Activated T-helper 2 cell treated with anti-CD3 and anti-CD28 coated beads, Interferon-gamma antibody, Interleukin-2, Interleukin-4, amounts not matched to agents 10 μg/mL and 5 μg/mL and 100 μg/mL, durations not matched to agents 14 hours and 24 hours and 36 hours (primary cell): ENCODE results near the gene ATP8B3. TPM values are rescaled to one million over a fixed set of nuclear protein-coding genes. Genes with fewer than 3 reads are reported as not detected.

Experiments
- DNase-seq: peaks from one replicate; pipeline ENCODE4 v3.0.0; 2021; ENCODE audit warnings: low spot score
- H3K27ac Mint-ChIP-seq: one replicate; pipeline ENCODE4 v1.8.0; 2021; ENCODE audit warnings: mixed read lengths
- H3K27me3 Mint-ChIP-seq: one replicate; pipeline ENCODE4 v1.8.0; 2021; ENCODE audit warnings: low read depth, mixed read lengths
- H3K36me3 Mint-ChIP-seq: one replicate; pipeline ENCODE4 v1.8.0; 2021; ENCODE audit warnings: low read depth, mixed read lengths
- H3K4me1 Mint-ChIP-seq: one replicate; pipeline ENCODE4 v1.8.0; 2021; ENCODE audit warnings: low read depth, mixed read lengths
- H3K4me3 Mint-ChIP-seq: one replicate; pipeline ENCODE4 v1.8.0; 2021; ENCODE audit warnings: low read depth, mild to moderate bottlenecking, moderate library complexity, mixed read lengths
- H3K9me3 Mint-ChIP-seq: one replicate; pipeline ENCODE4 v1.8.0; 2021; ENCODE audit warnings: mixed read lengths
- intact Hi-C: fragments of 100-400 bp; cut with micrococcal nuclease; formaldehyde crosslinking; loops from one replicate; pipeline ENCODE4 v1.15.1; 2023
- total RNA-seq: library from RNA; stranded (reverse); gene quantifications from 2 replicates; pipeline ENCODE4 v1.2.3, GENCODE V29; 2022

The ATP8B3 gene
- total RNA-seq, 1 donor from 2014 or later = 11.3 TPM

DNA sequence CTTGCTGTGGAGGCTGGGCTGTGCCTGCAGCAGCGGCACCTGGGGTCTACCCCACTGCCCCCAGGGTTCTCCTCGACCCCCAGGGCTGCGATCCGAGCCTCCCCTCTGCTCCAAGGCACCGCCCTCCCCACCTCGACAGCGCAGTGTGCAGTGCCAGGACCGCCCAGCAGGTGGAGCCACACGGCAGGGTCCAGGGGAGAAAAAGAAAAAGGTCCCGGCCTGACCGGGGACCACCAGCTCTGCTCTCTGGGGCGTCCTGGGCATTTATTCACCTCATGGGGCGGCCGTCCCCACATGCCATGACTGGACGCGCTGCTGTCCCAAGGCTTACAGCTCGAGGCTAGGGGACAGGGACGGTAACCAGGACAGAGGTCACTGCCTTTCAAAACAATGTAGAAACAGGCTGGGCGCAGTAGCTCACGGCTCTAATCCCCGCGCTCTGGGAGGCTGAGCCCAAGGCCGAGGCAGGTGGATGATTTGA is 25.6 kb upstream of the ATP8B3 start:
- Mint-ChIP-seq H3K27me3 (no peaks in the 10 kb centered on the region), H3K4me3 (no peak overlapping the region), H3K36me3 (peaks cover 2% of the 10 kb centered on the region), H3K27ac (no peak overlapping the region), H3K9me3 (no peaks in the 10 kb centered on the region), H3K4me1 (peaks cover 4% of the 10 kb centered on the region)
- DNase-seq = peak; percentile 43
- intact Hi-C loops = no loop called here

DNA sequence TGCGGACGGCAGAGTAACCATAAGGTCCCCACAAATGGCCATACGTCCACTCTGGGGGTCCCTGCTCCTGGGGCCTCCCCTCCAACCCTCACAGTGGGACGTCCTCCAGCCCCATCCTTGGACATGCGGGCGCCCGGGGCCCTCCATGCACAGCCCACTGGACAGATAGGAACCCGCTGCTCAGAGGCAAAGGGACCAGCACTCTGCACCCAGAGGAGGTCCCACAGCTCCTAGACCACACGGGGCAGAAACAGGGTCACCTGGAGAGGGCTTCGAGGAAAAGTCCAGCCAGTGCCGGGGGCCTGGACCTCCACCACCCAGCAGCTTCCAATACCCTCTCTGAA is 25.1 kb upstream of the ATP8B3 start:
- Mint-ChIP-seq H3K36me3 (peaks cover 2% of the 10 kb centered on the region), H3K27me3 (no peaks in the 10 kb centered on the region), H3K4me3 (no peak overlapping the region), H3K27ac (no peak overlapping the region), H3K9me3 (no peaks in the 10 kb centered on the region), H3K4me1 (peaks cover 4% of the 10 kb centered on the region)
- DNase-seq = no peak
- intact Hi-C loops = no loop called here

GRCh38 chr19:1836458-1837221 is 24.6 kb upstream of the ATP8B3 start:
- H3K4me3 Mint-ChIP-seq = no peak overlapping the region
- no peak for DNase-seq
- no peaks in the 10 kb centered on the region for H3K9me3 Mint-ChIP-seq
- H3K27ac Mint-ChIP-seq = no peak overlapping the region
- peaks cover 2% of the 10 kb centered on the region for H3K36me3 Mint-ChIP-seq
- intact Hi-C loops = no loop called here
- H3K4me1 Mint-ChIP-seq = peaks cover 4% of the 10 kb centered on the region
- H3K27me3 Mint-ChIP-seq = no peaks in the 10 kb centered on the region

DNA sequence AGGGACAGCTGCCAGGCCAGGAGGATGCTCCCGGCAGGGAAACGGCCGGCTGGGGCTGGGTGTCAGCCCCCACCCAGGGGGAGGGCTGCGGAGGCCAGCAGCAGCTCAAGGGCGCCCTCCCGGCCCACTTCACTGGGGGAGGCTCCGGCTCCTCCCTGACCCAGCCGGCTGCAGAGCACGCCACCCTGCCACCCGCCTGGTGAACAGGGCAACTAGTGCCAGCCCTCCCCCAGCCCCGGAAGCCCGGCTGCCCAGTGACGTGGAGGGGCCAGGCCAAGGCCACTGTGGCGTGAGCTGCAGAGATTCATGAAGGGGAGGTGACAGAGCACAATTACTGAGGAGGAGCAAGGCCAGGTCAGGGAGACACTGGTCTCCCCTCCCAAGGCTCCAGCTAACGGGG is 21.5 kb upstream of the ATP8B3 start:
- intact Hi-C loops = no loop called here
- Mint-ChIP-seq H3K36me3 (no peaks in the 10 kb centered on the region), H3K9me3 (no peaks in the 10 kb centered on the region), H3K27ac (no peak overlapping the region), H3K4me3 (no peak overlapping the region), H3K27me3 (no peaks in the 10 kb centered on the region), H3K4me1 (no peaks in the 10 kb centered on the region)
- DNase-seq = no peak

- intact Hi-C loops = no loop called here
- H3K4me3 Mint-ChIP-seq = no peak overlapping the region
- H3K9me3 Mint-ChIP-seq = no peaks in the 10 kb centered on the region
- no peaks in the 10 kb centered on the region for H3K4me1 Mint-ChIP-seq
- H3K36me3 Mint-ChIP-seq = no peaks in the 10 kb centered on the region
- H3K27me3 Mint-ChIP-seq = no peaks in the 10 kb centered on the region
- no peak for DNase-seq
- H3K27ac Mint-ChIP-seq = no peak overlapping the region
Observed at GRCh38 chr19:1832046-1832663, 20.1 kb upstream of the ATP8B3 start.

DNA sequence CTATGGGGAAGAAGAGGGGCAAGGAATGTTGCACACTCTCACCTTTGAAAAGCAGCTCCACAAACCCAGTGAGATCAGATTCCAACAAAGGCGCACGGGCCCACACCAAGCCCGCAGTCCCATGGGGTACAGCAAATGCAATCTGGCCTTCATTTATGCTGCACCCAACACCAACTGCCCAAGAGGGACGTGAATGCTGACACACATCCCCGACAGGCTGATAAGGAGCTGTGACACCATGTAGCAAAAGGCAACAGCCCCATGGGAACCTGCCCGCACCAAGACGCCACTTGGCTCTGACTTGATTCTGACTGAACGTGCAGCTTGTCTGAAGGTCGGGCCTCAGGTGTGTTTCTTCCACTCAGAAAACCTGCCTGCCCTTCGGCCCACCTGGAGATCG is 18.9 kb upstream of the ATP8B3 start:
- Mint-ChIP-seq H3K27me3 (no peaks in the 10 kb centered on the region), H3K27ac (no peak overlapping the region)

DNA sequence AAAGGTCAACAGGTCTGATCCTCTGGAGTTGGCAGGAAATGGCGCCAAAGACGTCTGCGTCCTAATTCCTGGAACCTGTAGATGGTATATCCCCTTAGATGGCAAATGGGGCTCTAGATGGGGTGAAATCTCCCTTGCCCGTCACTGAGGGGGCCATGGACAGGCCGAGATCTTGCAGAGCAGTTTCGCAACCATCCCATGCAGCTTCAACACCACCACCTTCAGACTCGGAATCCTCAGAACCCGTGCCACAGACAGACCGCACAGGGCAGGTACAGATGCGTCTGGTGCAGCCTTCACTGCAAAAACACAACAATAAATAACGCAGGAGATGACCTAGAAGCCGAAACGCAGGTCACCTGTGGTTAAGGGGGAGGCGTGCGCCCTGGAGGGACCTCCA is 18.5 kb upstream of the ATP8B3 start:
- Mint-ChIP-seq H3K27me3 (no peaks in the 10 kb centered on the region), H3K4me1 (no peaks in the 10 kb centered on the region), H3K36me3 (peaks cover 5% of the 10 kb centered on the region), H3K27ac (no peak overlapping the region), H3K9me3 (no peaks in the 10 kb centered on the region), H3K4me3 (no peak overlapping the region)
- intact Hi-C loops = no loop called here
- DNase-seq = no peak

More for the DNA sequence above, 18.9 kb upstream of the ATP8B3 start:
- peaks cover 2% of the 10 kb centered on the region for H3K36me3 Mint-ChIP-seq
- no peak for DNase-seq
- H3K4me3 Mint-ChIP-seq = no peak overlapping the region
- H3K9me3 Mint-ChIP-seq = no peaks in the 10 kb centered on the region
- no peaks in the 10 kb centered on the region for H3K4me1 Mint-ChIP-seq
- intact Hi-C loops = no loop called here

DNA sequence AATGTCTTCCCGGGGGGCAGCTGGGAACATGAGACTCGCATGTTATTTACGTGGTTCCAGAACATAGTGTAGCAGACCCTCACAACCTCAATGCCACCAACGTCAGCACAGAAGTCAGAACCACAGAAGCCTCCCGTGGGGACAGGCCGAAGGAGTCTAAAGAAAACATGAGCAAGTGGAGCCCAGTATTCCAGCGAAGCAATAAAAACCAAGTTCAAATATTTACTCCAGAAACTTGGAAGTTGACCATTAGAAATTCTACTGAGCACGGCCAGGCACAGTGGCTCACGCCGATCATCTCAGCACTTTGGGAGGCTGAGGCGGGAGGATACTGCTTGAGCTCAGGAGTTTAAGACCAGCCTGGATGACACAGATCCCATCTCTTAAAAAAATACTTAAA is 17.9 kb upstream of the ATP8B3 start:
- Mint-ChIP-seq H3K4me3 (no peak overlapping the region), H3K4me1 (no peaks in the 10 kb centered on the region), H3K27me3 (no peaks in the 10 kb centered on the region), H3K27ac (no peak overlapping the region), H3K36me3 (peaks cover 5% of the 10 kb centered on the region), H3K9me3 (no peaks in the 10 kb centered on the region)
- intact Hi-C loops = no loop called here
- no peak for DNase-seq

DNA sequence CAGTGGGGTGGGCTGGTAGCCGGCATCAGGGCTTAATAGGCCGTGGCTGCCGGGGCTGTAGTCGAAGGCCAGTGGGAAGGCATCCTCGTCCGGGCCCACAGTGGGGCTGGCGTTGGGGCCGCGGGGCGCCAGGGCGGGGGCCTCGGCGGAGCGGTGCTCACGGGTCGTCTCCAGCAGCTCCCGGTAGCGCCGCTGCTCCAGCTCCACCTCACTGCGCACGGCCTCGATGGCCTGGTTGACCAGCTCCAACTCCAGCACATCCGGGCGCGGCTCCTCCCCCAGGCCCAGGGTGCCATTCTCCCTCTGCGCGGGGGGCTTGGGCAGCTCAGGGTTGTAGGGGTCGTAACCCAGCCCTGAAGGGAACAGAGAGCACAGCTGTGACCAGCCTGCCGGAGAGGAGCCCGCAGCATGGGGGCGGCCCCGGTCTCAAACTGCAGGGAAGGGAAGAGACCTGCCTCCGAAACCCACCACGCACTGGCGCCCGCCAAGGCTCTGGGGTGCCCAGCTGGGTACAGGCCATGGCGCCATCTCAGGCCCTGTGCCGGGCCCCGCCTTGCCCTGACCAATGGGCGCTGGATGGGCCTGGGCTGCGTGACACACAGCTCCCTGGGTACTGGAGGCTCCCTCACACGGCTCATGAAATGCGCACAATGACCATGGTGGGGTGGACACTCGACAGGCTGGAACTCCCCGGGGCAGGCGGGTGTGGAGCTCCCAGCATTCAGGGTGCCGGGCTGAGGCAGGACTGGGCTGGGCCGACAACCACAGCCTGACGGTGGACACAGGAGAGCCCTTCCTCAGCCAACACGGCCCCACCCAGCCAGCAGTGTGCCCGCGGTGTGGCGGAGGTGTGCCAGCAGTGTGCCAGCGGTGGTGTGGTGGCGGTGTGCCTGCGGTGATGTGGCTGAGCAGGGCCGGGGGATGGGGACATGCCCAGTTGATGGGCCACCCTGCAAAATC is 16.5 kb upstream of the ATP8B3 start:
- DNase-seq = no peak
- Mint-ChIP-seq H3K27ac (no peak overlapping the region), H3K9me3 (no peaks in the 10 kb centered on the region), H3K4me1 (no peaks in the 10 kb centered on the region), H3K27me3 (no peaks in the 10 kb centered on the region), H3K36me3 (peaks cover 12% of the 10 kb centered on the region), H3K4me3 (no peak overlapping the region)
- intact Hi-C loops = no loop called here

DNA sequence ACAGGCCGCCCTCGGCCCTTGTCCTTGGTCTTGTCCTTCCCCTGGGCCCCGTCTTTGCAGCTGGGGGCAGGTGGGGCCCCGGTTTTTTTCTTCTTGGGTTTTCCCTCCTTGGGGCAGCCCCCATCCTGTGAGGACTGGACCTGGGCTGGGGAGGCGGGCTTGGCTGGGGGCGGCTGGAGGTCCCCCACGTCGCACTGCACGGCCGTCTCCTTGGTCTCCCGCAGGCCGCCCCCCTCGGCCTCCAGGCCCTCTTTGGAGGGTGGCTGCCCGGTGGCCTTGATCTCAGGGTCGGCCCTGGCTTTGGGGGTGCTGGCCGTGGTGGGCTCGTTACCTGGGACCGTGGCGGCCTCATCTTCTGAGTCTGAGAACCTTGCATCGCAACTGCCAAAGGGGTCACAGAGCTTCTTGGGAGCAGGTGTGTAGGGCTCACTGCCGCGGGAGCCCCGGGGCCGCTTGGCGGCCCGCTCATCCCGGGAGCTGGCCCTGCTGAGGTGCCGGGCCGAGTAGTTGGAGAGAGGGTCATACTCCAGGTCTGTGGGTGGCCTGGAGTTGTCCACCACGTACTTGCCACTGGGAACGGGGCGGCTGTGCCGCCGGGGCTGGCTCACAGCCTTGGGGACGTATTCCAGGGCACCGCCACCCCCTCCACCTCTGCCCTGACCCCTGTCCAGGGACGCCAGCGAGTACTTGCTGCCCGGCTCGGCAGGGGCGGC is 15.6 kb upstream of the ATP8B3 start:
- DNase-seq = no peak
- Mint-ChIP-seq H3K4me1 (no peaks in the 10 kb centered on the region), H3K9me3 (no peaks in the 10 kb centered on the region), H3K27ac (no peak overlapping the region), H3K27me3 (no peaks in the 10 kb centered on the region), H3K36me3 (peaks cover 15% of the 10 kb centered on the region), H3K4me3 (no peak overlapping the region)
- intact Hi-C loops = no loop called here

GRCh38 chr19:1826557-1827521 is 14.8 kb upstream of the ATP8B3 start:
- intact Hi-C loops = no loop called here
- Mint-ChIP-seq H3K4me3 (no peak overlapping the region), H3K9me3 (no peaks in the 10 kb centered on the region), H3K4me1 (no peaks in the 10 kb centered on the region), H3K27ac (no peak overlapping the region), H3K27me3 (no peaks in the 10 kb centered on the region), H3K36me3 (peaks cover 22% of the 10 kb centered on the region)
- no peak for DNase-seq
